ENCODE data around the gene HSF2BP.
"Not testable (repeated sequence)": the region's sequence is repeated elsewhere in the genome, so short reads cannot be mapped to it uniquely, and the experiment has no call there.

The HSF2BP gene

DNA sequence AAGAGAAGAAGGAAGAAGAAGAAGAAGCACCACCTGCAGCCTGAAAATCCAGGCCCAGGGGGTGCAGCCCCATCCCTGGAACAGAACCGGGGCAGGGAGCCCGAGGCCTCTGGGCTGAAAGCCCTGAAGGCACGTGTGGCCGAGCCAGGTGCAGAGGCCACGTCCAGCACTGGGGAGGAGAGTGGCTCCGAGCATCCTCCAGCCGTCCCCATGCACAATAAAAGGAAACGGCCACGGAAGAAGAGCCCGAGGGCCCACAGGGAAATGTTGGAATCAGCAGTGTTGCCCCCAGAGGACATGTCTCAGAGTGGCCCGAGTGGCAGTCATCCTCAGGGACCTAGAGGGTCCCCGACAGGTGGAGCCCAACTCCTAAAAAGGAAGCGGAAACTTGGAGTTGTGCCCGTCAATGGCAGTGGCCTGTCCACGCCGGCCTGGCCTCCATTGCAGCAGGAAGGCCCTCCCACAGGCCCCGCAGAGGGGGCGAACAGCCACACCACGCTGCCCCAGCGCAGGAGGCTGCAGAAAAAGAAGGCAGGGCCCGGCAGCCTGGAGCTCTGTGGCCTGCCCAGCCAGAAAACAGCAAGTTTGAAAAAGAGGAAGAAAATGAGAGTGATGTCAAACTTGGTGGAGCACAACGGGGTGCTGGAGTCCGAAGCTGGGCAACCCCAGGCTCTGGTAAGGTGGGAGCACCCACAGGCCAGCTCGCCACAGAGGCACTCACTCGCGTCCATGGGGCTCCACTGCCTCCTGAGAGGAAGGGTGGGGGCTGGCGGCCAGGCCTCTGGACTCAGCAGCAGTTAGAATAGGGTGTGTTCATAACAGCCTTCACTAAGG, 28.5 kb upstream of the HSF2BP start:
- DNase-seq = no peak

- no peak for DNase-seq
Observed at GRCh38 chr21:43686811-43687565, 27.7 kb upstream of the HSF2BP start.

- DNase-seq = no peak
Observed at GRCh38 chr21:43684424-43684823, 25.1 kb upstream of the HSF2BP start.

GRCh38 chr21:43681650-43682049, 22.4 kb upstream of the HSF2BP start:
- DNase-seq = no peak

DNA sequence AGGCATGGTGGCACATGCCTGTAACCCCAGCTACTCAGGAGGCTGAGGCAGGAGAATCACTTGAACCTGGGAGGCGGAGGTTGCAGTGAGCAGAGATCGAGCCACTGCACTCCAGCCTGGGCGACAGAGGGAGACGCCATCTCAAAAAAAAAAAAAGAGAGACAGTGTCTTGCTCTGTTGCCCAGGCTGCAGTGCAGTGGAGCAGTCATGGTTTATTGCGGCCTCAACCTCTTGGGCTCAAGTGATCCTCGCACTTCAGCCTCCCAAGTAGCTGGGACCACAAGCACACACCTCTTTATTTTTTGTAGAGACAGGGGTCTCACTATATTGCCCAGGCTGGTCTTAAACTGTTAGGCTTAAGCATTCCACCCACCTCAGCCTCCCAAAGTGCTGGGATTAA, 21.1 kb upstream of the HSF2BP start:
- not testable (repeated sequence) for DNase-seq

GRCh38 chr21:43679951-43680350, 20.7 kb upstream of the HSF2BP start:
- DNase-seq = no peak

DNA sequence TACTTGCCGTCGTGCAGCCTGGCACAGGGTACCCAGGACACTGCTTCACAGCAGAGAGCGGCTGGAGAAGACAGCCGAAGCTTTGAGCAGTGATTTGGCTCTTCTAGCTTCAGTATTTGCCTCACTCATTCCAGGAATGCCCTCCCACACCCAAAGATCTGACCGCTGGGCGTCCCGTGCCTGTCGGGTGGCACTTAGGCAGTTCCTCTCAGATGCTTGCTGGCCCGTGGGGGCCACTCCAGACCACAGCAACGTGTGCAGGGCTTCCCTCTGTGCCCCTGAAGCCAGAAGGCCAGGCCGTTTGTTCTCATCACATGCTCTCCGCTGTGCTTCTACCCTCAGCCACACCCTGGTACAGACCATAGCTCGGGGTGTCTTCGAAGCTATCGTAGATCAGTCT, 17.1 kb upstream of the HSF2BP start:
- no peak for DNase-seq

DNA sequence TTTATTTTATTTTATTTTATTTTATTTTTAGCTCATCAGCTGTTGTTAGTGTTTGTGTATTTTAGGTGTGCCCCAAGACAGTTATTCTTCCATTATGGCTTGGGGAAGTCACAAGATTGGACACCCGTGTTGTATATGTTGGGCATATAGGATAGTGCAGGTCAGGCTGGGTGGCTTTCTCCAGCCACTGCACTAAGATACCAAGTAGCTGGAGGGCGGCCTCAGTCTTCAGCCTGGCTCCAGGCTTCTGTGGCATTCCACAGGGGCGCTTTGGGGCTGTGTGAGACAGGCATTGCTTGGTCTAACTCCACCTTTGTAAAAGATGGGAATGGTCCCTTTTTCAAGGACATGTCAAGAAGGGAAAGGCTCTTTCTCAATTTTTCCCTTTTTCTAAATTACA, 16.6 kb upstream of the HSF2BP start:
- no peak for DNase-seq

GRCh38 chr21:43669828-43670605, 10.7 kb upstream of the HSF2BP start:
- DNase-seq = no peak

DNA sequence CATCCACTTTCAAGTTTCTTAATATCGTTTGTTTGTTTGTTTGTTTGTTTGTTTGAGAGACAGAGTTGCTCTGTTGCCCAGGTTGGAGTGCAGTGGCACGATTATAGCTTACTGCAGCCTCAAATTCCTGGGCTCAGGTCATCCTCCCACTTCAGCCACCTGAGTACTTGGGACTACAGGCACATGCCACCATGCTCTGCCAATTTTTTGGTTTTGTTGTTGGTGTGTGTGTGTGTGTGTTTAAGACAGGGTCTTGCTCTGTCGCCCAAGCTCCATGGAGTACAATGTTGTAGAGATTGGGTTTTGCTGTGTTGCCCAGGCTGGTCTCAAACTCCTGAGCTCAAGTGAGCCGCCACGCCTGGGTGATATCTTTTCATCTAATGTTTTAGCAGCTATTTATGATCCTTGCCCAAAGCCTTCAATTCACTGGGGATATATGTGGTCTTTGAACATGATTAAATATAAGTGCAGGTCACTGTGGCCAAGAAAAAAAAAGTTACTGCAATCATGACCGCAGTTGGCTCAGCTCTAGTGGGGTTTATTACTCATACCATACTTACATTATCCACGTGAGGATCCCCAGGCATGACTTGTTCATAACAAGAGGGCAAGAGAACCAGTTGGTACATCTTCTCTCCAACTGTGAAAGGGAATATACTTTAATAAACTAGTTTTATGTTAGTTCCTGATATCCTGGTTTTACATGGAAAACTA, 8.1 kb upstream of the HSF2BP start:
- no peak for DNase-seq

- DNase-seq = no peak
Observed at GRCh38 chr21:43665879-43666278, 6.6 kb upstream of the HSF2BP start.

DNA sequence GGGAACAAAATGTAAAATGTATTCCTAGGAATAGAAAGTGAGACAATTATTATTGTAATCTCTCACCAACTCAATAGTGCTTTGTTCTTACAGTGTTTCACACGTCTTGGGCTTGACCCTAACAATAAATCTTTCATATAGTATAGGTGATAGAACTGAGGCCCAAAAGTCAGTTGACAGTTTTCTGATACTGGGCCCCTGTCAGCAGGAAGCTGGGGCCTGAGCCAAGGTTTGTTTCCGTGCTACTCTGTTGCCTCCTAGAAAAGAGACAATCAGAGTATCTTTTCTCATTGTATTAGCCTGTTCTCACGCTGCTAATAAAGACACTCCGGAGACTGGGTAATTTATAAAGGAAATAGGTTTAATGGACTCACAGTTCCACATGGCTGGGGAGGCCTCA, 5.1 kb upstream of the HSF2BP start:
- DNase-seq = no peak

DNA sequence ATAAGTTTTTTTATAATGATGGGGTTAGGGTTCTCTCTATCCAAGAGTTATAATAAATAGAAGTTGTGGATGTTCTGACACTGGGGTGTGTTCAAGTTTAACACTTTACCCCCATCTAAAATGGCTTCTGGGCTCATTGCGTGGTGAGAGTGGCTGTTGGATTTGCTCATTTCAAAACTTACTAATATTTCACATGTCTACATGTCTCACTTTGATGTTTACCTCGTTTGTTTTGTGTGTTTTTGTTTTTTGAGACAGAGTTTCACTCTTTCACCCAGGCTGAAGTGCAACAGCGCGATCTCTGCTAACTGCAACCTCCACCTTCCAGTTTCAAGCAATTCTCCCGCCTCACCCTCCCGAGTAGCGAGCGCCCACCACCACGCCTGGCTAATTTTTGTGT, 3.7 kb upstream of the HSF2BP start:
- no peak for DNase-seq

GRCh38 chr21:43662286-43662685, 3.0 kb upstream of the HSF2BP start:
- no peak for DNase-seq

- DNase-seq = no peak
Observed at GRCh38 chr21:43658769-43659135, 536 bp downstream of the HSF2BP start.

DNA sequence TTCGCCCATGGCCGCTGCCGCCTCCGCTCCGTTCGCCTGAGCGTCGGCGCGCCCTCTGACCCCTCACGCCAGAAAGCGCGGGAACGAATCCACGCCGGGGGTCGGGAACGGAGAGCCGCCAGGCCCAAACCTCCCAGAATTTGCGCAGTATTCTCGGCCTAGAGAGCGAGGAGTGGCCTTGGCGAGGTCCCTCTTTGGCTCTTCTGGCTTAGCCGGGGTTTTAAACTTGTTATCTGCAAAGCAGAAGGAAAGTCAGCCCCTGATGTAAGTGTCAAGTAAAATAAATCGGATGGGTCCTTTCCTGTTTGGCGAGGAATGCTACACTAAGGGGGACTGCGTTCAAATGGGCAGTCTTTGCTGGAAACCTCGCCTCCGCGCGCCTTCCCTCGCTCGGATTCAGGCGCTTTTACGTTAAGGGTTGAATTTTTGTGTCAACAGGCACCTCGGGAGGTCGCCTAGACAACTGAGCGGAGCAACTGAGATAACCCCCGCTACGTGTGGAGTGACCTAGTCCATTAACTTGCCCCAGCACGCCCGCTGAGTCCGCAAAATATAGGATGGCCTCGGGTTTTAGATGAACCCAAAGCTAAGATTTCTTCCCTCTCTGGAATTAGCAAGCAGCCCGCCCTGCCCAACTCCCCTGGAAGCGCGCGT, 1.1 kb downstream of the HSF2BP start:
- no peak for DNase-seq

DNA sequence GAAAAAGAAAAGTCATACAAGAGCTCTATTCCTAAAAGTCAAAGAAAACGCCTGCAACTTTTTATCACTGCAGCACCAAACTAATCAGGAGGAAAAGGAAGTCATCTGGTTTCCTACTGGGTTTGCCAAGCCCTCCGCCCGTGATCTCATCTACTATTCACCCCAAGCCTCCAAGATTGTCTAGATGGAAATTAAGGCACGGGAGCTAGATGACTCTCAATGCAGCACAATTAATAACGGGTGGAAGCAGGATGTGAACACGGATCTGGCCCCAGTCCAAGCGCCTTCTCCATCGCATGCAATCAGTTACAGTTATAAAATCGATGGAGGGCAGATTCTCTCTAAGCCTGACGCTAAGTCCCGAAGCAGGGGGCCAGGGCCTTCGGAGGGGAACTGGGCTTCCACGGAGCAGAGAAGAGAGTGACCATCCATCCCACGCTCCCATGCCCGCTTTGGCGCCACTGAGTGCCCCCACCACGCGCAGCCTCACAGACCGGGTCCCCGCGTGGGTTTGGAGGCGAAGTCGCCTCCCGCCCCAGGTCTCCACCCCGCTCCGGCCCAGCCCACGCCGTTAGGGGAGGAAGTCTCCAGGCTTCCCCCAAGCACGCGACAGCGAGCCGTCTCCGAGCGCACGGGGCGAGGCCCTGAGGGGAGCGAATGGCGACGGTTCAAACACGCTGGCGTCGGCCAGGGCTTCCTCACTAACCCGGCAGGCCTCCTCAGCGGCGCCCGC, 1.8 kb downstream of the HSF2BP start:
- DNase-seq = peak; percentile 60

DNA sequence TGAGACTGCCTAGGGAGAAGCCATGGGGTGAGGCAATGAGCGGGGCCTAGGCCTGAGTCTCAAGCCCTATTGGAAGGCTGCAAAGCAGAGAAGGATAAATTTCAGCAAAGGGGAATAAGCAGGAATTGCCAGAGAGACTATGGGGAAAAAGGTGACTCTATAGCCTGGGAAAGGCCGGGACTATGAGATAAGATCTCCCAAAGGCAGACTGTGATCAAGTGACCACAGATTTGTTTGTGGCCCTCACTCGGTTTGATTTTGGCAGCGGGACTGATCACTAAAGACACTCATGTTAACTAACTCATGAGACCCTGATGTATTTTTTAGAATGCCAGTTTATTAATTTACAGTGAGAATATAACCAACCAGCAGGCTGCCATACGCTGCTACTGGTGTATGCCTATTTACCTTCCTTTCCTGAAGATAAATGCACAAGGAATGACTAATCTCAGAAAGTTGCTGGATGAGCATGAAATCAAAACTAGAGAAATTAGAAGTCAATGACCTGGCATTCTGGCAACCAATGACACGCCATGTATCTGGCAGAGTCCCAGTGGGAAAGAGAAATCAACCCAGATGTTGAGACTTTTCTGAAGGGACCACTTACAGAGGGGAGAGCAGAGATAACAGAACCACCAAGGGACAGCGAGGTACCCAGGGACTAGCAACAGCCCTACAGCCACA, 4.3 kb downstream of the HSF2BP start:
- DNase-seq = no peak

- DNase-seq = no peak
Observed at GRCh38 chr21:43653626-43654025, 5.7 kb downstream of the HSF2BP start.

DNA sequence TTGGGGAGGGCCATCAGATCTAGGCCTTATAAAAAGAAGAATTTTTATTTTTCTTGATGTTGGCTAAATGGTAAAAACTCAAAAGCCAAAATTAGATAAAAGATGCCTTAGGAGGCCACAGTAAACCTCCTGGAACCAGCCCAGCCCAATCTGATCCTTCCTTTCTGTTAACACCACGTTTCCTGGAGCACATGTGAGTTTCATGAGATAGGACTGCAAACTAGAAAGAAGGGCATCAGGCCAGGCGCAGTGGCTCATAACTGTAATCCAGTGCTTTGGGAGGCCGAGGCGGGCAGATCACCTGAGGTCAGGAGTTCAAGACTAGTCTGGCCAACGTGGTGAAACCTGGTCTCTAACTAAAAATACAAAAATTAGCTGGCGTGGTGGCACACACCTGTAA, 6.7 kb downstream of the HSF2BP start:
- peak; percentile 58 for DNase-seq

GRCh38 chr21:43651926-43652325, 7.4 kb downstream of the HSF2BP start:
- DNase-seq = not testable (repeated sequence)

Data from hematopoietic multipotent progenitor cell treated with erythropoietin and hydrocortisone succinate and interleukin-3 and kit ligand, for 6 days (in vitro differentiated cells).